Endometrial microvascular endothelial cells (primary cell): ENCODE measurements around the gene SCARF2. TPM values are rescaled to one million over a fixed set of nuclear protein-coding genes. Genes with fewer than 3 reads are reported as not detected.
"Not testable (repeated sequence)": the region's sequence is repeated elsewhere in the genome, so short reads cannot be mapped to it uniquely, and the experiment has no call there.

Experiments used
- in situ Hi-C: cut with HindIII; loops from 2 replicates; pipeline ENCODE4 v1.10.0; 2017; ENCODE audit warnings: low sequenced_read_pairs, low pct_unique_long_range_greater_than_20kb; ENCODE audit errors: inconsistent ontology term
- total RNA-seq: library from RNA; depleted of rRNA; stranded (reverse); fragments of >200 nt; gene quantifications from one replicate; pipeline ENCODE4 v1.2.3, GENCODE V29; 2015; ENCODE audit errors: inconsistent ontology term

SCARF2 gene, protein sequence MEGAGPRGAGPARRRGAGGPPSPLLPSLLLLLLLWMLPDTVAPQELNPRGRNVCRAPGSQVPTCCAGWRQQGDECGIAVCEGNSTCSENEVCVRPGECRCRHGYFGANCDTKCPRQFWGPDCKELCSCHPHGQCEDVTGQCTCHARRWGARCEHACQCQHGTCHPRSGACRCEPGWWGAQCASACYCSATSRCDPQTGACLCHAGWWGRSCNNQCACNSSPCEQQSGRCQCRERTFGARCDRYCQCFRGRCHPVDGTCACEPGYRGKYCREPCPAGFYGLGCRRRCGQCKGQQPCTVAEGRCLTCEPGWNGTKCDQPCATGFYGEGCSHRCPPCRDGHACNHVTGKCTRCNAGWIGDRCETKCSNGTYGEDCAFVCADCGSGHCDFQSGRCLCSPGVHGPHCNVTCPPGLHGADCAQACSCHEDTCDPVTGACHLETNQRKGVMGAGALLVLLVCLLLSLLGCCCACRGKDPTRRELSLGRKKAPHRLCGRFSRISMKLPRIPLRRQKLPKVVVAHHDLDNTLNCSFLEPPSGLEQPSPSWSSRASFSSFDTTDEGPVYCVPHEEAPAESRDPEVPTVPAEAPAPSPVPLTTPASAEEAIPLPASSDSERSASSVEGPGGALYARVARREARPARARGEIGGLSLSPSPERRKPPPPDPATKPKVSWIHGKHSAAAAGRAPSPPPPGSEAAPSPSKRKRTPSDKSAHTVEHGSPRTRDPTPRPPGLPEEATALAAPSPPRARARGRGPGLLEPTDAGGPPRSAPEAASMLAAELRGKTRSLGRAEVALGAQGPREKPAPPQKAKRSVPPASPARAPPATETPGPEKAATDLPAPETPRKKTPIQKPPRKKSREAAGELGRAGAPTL
- 5.0 TPM for total RNA-seq

DNA sequence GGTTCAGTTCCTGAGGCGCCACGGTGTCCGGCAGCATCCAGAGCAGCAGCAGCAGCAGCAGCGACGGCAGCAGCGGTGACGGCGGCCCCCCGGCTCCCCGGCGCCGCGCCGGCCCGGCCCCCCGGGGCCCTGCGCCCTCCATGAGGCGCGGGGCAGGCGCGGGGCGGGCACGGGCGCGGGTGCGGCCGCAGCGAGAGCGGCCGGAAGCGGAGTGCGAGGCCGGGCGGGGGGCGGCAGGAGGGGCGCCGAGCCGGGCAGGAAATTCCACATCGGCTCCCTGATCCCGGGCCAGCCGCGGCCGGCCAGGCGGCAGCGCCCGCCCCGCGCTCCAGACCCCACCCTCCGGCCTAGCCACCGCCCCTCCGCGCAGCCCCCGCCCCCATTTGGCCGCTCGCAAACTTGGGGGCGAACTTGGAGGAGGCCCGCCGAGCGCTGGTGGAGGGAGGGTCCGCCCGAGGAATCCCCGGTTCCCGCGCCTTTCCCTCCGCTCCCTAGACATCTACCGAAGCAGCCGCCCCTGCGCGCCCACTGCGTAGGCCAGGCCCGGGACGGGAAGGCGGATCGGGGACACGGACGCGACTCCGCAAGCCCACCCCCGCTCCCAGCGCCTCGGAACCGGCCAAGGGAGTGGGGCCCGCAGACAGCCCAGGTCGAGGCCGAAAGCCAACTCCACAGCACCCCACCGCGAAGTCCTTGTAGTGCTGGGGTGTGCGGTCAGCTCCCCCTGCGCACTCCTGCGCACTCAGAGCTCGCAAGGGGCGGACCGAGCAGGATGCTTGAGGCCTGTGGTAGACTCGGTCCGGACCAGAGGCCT, at the start of gene SCARF2:
TSS of gene SCARF2 (minus strand) at position 213 of the 814 bp plus-strand sequence. CDS start at position 142, 71 bp downstream.
- in situ Hi-C loops, result no loop called here

DNA sequence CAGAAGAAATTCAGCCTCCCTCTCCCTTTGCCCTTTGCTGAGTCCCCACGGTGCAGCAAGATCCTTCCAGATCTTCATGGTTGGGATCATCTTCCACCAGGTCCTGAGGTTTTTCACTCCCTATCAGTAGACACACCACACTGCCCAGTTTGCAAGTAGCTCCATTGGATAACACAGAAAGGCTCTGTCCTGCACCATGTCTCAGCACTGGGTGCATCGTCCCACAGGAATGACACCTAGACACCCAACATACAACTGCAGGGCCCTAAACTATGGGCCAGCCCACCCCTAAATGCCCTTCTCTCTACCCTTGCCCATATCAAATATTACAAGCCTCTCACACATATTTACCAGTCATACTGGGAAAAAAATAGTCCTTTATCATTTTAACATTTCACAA, 48.6 kb upstream of the SCARF2 start:
- in situ Hi-C loops, result no loop called here

DNA sequence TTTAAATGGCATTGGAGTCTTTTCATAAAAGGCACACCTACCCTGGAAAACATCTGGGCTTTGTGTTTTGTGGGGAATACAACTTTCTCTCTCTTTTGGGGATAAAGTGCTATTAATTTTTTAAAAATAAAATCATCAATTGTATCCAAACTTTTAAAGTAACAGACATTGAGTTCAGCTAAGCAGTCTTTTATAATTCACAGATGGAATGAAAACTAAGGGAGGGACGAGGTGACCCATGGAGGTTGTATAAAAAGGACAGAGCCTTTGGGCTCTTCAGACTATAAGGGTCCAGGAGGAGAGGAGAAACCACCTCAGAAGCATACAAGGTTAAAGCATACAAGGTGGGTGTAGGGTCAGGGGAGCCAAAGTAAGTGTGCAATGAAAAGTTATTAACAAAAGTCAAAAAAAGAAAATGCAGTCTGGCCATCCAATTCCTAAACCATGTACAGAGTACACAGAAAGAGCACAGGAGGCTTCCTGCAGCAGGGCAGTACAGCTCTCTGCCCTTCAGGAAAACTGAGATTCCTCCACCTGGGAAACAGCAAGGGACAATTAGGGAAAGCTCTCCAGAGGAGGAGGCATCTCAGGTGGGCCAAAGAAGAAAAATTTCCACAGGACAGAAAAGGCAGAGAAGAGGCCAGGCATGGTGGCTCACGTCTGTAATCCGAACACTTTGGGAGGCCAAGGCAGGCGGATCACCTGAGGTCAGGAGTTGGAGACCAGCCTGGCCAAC, 47.5 kb upstream of the SCARF2 start:
- in situ Hi-C loops, result no loop called here

DNA sequence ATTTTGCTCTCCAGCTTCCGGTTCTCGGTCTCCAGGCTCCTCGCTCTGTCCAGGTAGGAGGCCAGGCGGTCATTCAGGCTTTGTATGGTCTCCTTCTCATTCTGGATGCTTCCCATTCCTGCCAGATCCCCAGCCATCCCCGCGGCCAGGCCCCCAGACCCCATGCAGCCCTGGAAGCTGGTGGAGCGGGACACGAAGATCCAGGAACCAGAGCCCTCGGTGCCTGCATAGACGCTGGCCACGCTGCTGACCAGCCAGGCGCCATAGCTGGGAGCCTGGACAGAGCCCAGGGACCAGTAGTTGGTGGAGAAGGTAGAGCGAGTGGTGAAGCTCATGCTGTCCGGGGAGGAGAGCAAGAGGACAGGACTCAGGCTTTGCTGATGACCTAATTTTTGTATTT, 46.1 kb upstream of the SCARF2 start:
- in situ Hi-C loops, result no loop called here

DNA sequence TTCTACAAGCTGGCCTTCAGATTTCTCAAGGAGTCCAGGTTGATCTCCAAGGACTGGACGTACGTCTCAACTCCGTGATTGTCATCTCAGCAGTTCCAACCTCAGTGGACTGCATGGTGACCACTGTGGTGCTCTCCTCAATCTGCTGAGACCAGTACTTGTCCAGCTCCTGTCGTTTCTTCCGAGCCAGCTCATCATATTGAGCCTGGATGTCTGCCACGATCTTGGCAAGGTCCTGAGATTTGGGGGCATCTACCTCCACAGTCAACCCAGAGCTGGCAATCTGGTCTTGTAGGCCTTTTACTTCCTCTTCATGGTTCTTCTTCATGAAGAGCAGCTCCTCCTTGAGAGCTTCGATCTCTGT, 45.5 kb upstream of the SCARF2 start:
- in situ Hi-C loops, result not testable (repeated sequence)

DNA sequence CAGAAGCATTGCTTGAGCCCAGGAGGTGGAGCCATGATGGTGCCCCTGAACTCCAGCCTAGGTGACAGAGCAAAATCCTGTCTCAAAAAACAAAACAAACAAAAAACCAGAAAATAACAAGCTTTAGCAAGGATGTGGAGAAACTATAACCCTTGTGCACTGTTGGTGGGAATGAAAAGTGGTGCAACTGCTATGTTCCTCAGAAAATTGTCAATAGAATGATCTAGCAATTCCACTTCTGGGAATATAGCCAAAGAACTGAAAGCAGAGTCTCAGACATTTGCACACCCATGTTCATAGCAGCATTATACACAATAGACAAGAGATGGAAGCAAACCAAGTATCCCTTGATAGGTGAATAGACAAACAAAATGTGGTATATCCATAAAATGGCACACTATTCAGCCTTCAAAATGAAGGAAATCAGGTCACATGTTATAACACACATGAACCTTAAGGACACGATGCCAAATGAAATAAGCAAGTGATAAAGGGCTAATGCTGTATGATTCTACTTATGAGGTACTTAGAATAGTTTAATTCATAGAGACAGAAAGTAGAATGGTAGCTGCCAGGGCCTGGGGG, 42.1 kb upstream of the SCARF2 start:
- in situ Hi-C loops, result no loop called here

DNA sequence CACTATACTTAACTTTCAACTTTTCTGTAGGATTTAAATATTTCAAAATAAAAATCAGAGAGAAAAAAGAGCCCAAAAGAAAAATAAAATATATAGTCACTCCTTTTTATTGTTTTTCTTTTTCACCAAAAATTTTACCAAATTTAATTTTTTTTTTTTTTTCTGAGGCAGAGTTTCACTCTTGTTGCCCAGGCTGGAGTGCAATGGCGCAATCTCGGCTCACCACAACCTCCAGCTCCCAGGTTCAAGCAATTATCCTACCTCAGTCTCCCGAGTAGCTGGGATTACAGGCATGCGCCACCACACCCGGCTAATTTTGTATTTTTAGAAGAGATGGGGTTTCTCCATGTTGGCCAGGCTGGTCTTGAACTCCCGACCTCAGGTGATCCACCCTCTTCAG, 40.4 kb upstream of the SCARF2 start:
- in situ Hi-C loops, result not testable (repeated sequence)

DNA sequence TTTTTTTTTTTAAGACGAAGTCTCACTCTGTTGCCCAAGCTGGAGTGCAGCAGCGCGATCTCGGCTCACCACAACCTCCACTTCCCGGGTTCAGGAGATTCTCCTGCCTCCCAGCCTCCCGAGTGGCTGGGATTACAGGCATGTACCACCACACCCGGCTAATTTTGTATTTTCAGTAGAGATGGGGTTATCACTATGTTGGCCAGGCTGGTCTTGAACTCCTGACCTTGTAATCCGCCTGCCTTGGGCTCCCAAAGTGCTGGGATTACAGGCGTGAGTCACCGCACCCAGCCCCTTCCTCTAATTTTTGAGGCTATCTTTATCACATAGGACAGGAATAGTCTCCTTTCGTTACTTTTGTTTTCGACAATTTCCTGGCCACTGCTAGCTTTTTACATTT, 37.9 kb upstream of the SCARF2 start:
- in situ Hi-C loops, result not testable (repeated sequence)

DNA sequence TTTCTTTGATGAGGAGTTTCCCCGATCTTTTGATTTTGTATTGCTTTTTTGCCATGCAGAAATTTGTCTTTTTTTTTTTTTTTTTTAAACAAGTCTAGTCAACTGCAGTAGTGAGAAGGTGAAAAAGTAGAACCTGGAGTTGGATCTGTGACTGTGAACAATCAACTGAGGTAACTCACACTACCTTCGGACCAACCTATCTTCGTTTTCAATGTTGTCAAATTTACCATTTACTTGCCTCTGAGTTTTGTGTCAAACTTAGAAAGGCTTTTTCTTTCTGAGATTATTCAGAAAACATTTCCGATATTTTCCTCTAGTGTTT, 37.5 kb upstream of the SCARF2 start:
- in situ Hi-C loops, result no loop called here

DNA sequence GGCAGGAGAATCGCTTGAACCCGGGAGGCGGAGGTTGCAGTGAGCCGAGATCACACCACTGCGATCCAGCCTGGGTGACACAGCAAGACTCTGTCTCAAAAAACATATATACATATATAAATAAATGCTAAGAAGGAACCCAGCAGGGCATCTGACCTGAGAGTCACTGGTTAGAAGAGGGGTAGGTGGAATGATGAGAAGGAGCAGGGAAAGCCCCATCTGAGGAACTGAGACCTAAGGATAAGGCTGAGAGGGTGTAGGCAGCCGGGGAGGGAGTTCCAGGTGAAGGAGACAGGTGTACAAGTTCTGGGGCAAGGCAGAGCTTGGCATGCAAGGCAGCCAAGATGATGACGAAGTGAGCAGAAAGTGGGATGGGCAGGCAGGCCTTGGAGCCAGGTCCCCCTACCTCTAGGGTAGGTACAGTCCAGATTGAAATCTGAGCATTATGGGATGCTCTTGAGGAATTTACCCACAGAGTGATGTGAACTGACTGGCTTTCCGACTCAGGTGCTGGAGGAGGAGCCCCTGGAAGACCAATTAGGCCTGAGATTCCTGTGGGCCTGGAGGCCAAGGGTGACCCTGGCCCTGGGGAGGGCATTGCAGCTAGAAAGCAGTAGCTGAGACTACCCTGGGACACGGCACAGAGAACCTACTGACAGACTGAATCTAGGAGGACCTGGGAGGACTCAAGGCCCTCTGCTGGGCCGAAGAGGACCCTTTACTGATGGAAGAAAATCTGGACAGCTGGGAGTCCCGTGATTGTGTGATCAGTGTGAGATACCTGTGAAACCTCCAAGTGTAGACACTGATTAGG, 35.2 kb upstream of the SCARF2 start:
- in situ Hi-C loops, result no loop called here

DNA sequence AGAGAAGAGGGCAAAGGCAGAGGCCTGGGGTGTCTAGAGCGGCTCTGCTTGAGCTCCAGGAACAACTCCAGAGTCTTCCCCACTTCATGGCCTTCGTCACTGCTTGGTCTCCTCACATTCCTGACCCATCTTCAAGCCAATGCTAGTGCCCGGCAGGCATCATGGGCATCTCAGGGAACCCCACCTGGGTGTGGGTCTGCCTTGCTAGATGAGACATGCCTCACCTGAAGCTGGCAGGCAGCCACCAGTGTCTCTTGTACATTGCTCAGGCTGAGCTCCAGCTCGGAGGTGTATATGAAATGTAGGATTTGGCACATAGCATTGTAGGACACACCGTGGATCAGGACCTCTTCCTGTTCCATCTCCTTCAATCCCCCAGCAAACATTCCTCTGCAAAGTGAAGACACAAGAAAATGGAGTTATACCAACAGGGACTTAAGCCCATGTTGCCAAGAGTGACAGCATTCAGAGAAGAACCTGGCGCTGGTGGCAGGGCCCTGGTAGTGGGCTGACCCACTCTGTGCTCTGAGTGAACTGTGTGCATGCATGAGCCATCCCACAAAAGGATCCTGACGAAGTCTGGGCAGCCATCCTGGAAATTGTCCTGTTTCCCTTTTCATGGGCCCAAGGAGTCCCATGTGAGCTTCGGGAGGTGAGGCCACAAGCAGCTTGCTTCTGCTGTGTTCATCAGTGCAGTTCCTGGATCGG, 33.7 kb upstream of the SCARF2 start:
- in situ Hi-C loops, result no loop called here

DNA sequence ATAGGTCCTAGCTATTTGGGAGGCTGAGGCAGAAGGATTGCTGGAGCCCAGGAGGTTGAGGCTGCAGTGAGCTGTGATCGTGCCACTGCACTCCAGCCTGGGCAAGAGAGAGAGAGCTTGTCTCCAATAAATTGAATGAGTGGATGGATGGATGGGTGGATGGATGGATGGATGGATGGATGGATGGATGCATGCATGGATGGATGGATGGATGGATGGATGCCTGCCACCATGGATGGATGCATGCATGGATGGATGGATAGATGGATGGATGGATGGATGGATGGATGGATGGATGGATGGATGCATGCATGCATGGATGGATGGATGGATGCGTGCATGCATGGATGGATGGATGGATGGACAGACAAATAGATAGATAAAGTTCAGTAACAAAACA, 32.9 kb upstream of the SCARF2 start:
- in situ Hi-C loops, result not testable (repeated sequence)

DNA sequence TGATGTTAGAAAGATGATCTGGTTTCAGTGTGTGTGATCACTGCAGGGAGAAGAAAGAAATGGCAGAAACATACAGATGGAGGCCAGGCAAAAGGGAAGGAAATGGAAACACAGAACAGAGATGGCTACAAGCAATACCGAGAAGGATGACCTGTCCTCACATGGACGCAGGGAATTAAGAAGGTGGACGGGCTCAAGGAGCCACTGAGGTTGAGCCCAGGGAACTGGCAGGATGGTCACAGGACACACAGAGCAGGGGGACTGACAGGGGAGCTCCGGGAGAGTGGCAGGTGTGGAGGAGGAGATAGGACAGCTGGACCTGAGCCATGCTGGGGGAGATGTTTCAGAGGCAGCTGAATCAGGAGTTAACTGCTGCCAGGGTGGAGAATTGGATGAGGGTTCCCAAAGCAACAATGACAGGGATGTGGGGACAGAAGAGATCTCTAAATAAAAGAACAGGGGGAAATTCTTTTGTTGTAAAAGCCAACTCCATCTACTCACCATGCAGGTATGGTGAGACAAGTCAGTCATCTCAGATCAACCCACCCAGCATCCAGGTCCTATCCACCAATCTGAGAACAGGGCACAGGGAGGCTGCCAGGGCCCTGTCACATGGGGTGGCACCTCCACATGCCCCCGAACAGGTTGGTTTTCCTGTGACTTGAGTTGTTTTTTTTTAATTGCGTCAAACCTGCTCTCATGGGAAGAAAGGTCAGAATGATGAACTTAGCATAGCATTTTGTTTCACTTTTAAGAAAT, 31.7 kb upstream of the SCARF2 start:
- in situ Hi-C loops, result no loop called here

DNA sequence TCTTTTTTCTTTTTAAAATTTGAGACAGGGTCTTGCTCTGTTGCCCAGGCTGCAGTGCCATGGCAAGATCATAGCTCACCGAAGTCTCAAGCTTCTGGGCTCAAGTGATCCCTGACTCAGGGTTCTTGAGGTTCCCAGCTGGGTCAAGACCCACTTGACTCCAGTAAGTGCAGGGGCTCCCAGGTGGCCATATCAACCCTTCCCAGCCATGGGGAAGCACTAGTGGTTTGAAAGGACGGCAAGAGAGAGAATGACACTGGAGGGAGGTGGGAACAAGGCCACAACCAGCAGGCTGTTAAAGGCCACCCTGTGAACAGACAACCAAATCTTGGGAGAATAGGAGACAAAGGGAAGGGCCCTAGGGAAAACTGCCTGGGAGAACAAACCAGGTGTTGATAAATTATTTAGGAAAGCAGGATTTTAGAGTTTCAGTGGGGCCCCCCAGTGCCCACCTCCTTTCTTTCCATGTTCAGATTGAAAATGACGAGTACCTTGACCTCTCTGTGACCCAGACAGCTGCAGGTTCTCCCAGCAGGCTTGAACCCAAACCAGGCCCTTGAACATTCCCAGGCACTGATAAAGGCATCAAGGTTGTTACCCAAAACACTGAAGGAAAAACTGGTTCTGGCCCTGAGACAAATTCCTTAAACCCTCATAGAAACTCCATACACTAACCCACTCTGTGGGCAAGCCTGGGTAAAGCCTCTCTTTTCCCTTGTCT, 29.2 kb upstream of the SCARF2 start:
- in situ Hi-C loops, result no loop called here

DNA sequence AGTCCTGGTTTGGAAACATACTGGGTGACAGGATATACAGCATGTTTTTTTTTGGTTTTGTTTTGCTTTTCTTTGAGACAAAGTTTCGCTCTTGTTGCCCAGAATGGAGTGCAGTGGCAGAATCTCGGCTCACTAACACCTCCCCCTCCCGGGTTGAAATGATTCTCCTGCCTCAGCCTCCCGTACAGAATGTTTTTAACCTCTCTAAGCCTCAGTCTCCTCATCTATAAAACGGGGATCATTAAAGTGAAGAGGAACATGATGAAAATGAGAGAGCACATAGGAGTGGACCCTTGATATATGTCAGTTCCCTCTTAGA, 28.1 kb upstream of the SCARF2 start:
- in situ Hi-C loops, result no loop called here
